ENCODE data around the gene ZMYND10.
"Not testable (repeated sequence)": the region's sequence is repeated elsewhere in the genome, so short reads cannot be mapped to it uniquely, and the experiment has no call there.

DNA sequence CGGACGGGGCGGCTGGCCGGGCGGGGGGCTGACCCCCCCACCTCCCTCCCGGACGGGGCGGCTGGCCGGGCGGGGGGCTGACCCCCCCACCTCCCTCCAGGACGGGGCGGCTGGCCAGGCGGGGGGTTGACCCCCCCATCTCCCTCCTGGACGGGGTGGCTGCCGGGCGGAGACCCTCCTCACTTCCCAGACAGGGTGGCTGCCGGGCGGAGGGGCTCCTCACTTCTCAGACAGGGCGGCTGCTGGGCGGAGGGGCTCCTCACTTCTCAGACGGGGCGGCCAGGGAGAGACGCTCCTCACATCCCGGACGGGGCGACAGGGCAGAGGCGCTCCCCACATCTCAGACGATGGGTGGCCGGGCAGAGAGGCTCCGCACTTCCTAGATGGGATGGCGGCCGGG is 33.5 kb downstream of the ZMYND10 start:
- TF ChIP-seq, protein P1, sequence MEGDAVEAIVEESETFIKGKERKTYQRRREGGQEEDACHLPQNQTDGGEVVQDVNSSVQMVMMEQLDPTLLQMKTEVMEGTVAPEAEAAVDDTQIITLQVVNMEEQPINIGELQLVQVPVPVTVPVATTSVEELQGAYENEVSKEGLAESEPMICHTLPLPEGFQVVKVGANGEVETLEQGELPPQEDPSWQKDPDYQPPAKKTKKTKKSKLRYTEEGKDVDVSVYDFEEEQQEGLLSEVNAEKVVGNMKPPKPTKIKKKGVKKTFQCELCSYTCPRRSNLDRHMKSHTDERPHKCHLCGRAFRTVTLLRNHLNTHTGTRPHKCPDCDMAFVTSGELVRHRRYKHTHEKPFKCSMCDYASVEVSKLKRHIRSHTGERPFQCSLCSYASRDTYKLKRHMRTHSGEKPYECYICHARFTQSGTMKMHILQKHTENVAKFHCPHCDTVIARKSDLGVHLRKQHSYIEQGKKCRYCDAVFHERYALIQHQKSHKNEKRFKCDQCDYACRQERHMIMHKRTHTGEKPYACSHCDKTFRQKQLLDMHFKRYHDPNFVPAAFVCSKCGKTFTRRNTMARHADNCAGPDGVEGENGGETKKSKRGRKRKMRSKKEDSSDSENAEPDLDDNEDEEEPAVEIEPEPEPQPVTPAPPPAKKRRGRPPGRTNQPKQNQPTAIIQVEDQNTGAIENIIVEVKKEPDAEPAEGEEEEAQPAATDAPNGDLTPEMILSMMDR (IDR thresholded peaks at IDR 0.05), result not testable (repeated sequence)
- TF ChIP-seq POLR2AphosphoS5 (IDR thresholded peaks at IDR 0.05); POLR2A (IDR thresholded peaks at IDR 0.05); EP300 (IDR thresholded peaks at IDR 0.05; ENCODE audit: low read depth): not testable (repeated sequence)
